Ascending aorta (tissue), 2 donors: ENCODE results near the gene EMILIN1. TPM values are rescaled to one million over a fixed set of nuclear protein-coding genes. Genes with fewer than 3 reads are reported as not detected.
A peak's percentile ranks its signal among the peaks of the same experiment; 100 is the strongest.

Experiments used
- DNase-seq, 2 donors: peaks; one replicate each; pipeline ENCODE4 v3.0.0-alpha.2; 2019; ENCODE audit warnings: low spot score in 2 of 2
- H3K27ac ChIP-seq, 2 donors: fragments of 200-600 bp; sonication (generic); one replicate each; pipeline ENCODE4 v1.5.1; 2016 to 2017; ENCODE audit warnings: mild to moderate bottlenecking in 1 of 2
- H3K27me3 ChIP-seq: fragments of 200-600 bp; sonication (generic); one replicate; pipeline ENCODE4 v1.5.1; 2017
- H3K36me3 ChIP-seq, 2 donors: fragments of 200-600 bp; sonication (generic); one replicate each; pipeline ENCODE4 v1.5.1; 2016
- H3K4me1 ChIP-seq, 2 donors: fragments of 200-600 bp; sonication (generic); one replicate each; pipeline ENCODE4 v1.5.1; 2016 to 2017; ENCODE audit warnings: mild to moderate bottlenecking in 1 of 2
- H3K4me3 ChIP-seq, 2 donors: fragments of 200-600 bp; sonication (generic); one replicate each; pipeline ENCODE4 v1.5.1; 2016 to 2017; ENCODE audit warnings: mild to moderate bottlenecking in 1 of 2
- H3K9me3 ChIP-seq, 2 donors: fragments of 200-600 bp; sonication (generic); one replicate each; pipeline ENCODE4 v1.5.1; 2016
- CTCF ChIP-seq, 3 experiments: fragments of 200-600 bp in 2 of 3; fragments of 450-650 bp in 1 of 3; sonication (generic) in 2 of 3; IDR thresholded peaks; one replicate each; pipeline ENCODE4 v1.5.1; 2016 to 2019; ENCODE audit warnings: antibody characterized with exemption in 3 of 3, mild to moderate bottlenecking in 1 of 3, moderate library complexity in 1 of 3
- intact Hi-C: fragments of 100-400 bp; cut with DNase I; formaldehyde crosslinking; loops from one replicate; pipeline ENCODE4 v1.15.1; 2023
- total RNA-seq: library from RNA; depleted of rRNA; stranded (reverse); fragments of >200 nt; gene quantifications from one replicate; pipeline ENCODE4 v1.1.0, GENCODE V29; 2016

Gene EMILIN1
- total RNA-seq, 1 donor from 2014 or later: 301 TPM

- no peak for DNase-seq
- Histone ChIP-seq H3K27ac (no peak overlapping the region), H3K9me3 (no peaks in the 10 kb centered on the region), H3K36me3 (peaks cover 59 to 65% of the 10 kb centered on the region in 2 donors), H3K27me3 (no peaks in the 10 kb centered on the region), H3K4me1 (peaks cover 5 to 14% of the 10 kb centered on the region in 2 donors), H3K4me3 (no peak overlapping the region)
- intact Hi-C loops: no loop called here
- no peak for TF ChIP-seq CTCF (IDR thresholded peaks at IDR 0.05)
Observed at GRCh38 chr2:27038631-27039339, 39.6 kb upstream of the EMILIN1 start.

GRCh38 chr2:27039426-27039825 is 39.0 kb upstream of the EMILIN1 start:
- Histone ChIP-seq H3K9me3 (no peaks in the 10 kb centered on the region), H3K27ac (no peak overlapping the region), H3K27me3 (no peaks in the 10 kb centered on the region), H3K4me1 (peaks cover 0 to 8% of the 10 kb centered on the region in 2 donors), H3K36me3 (peaks cover 59 to 65% of the 10 kb centered on the region in 2 donors), H3K4me3 (no peak overlapping the region)
- intact Hi-C loops: no loop called here
- no peak for TF ChIP-seq CTCF (IDR thresholded peaks at IDR 0.05)
- no peak for DNase-seq

GRCh38 chr2:27039871-27040270 is 38.5 kb upstream of the EMILIN1 start:
- Histone ChIP-seq H3K27ac (no peak overlapping the region), H3K4me3 (no peak overlapping the region), H3K36me3 (peaks cover 59 to 64% of the 10 kb centered on the region in 2 donors), H3K27me3 (no peaks in the 10 kb centered on the region), H3K9me3 (no peaks in the 10 kb centered on the region), H3K4me1 (peaks cover 0 to 3% of the 10 kb centered on the region in 2 donors)
- DNase-seq: no peak
- intact Hi-C loops: no loop called here
- TF ChIP-seq CTCF (IDR thresholded peaks at IDR 0.05): no peak

GRCh38 chr2:27040282-27040681 is 38.1 kb upstream of the EMILIN1 start:
- H3K4me1 ChIP-seq: peaks cover 0 to 2% of the 10 kb centered on the region in 2 donors
- no peak for TF ChIP-seq CTCF (IDR thresholded peaks at IDR 0.05)
- H3K27ac ChIP-seq: no peak overlapping the region
- intact Hi-C loops: no loop called here
- no peak for DNase-seq
- H3K9me3 ChIP-seq: no peaks in the 10 kb centered on the region
- H3K36me3 ChIP-seq: peaks cover 56 to 59% of the 10 kb centered on the region in 2 donors
- H3K27me3 ChIP-seq: no peaks in the 10 kb centered on the region
- no peak overlapping the region for H3K4me3 ChIP-seq

- H3K4me3 ChIP-seq: no peak overlapping the region
- no peak for TF ChIP-seq CTCF (IDR thresholded peaks at IDR 0.05)
- H3K27ac ChIP-seq: peak overlapping the region; percentile 53 to 63
- peaks cover 45 to 46% of the 10 kb centered on the region in 2 donors for H3K36me3 ChIP-seq
- DNase-seq: no peak
- H3K4me1 ChIP-seq: peaks cover 0 to 2% of the 10 kb centered on the region in 2 donors
- no peaks in the 10 kb centered on the region for H3K27me3 ChIP-seq
- no peaks in the 10 kb centered on the region for H3K9me3 ChIP-seq
- intact Hi-C loops: no loop called here
Observed at GRCh38 chr2:27041752-27042151, 36.7 kb upstream of the EMILIN1 start.
